ENCODE measurements around the gene PTPA.

GRCh38 chr9:129142138-129142935, 31.1 kb downstream of the PTPA start:
- TF ChIP-seq, protein P1, sequence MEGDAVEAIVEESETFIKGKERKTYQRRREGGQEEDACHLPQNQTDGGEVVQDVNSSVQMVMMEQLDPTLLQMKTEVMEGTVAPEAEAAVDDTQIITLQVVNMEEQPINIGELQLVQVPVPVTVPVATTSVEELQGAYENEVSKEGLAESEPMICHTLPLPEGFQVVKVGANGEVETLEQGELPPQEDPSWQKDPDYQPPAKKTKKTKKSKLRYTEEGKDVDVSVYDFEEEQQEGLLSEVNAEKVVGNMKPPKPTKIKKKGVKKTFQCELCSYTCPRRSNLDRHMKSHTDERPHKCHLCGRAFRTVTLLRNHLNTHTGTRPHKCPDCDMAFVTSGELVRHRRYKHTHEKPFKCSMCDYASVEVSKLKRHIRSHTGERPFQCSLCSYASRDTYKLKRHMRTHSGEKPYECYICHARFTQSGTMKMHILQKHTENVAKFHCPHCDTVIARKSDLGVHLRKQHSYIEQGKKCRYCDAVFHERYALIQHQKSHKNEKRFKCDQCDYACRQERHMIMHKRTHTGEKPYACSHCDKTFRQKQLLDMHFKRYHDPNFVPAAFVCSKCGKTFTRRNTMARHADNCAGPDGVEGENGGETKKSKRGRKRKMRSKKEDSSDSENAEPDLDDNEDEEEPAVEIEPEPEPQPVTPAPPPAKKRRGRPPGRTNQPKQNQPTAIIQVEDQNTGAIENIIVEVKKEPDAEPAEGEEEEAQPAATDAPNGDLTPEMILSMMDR (IDR thresholded peaks at IDR 0.05; ENCODE audit: borderline replicate concordance, extremely low read depth, low read length, poor library complexity, severe bottlenecking): no peak
- no peak for TF ChIP-seq EZH2 (IDR thresholded peaks at IDR 0.05; ENCODE audit: borderline replicate concordance, low read depth, low read length, severe bottlenecking)

Measured in DND-41 (cell line).